ENCODE data around the gene CAMK1D. TPM values are rescaled to one million over a fixed set of nuclear protein-coding genes. Genes with fewer than 3 reads are reported as not detected.

Gene CAMK1D
- total RNA-seq, 8 experiments from 2014 or later, result 1.9 to 15.8 (median 7.4) TPM

DNA sequence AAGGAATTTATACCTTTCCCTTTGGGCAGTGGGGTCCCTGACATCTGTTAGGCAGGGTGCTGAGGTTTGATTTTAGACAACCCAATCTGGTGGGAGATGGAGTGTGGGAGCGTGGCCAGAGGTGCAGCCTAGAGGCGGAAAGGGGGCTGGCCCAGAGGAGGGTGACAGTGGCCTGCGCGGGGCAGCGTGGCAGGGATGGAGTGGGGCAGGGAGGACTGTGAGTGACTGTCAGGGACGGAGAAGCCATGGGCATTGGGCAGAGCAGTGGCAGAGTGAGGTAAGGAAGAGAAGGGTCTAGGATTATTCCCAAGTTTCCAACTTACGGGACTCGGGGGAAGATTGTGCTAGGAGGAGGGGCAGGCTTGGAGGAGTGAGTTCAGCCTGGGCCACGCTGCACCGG, 470.3 kb downstream of the CAMK1D start:
- ATAC-seq (replicated peaks in 6 of 8), result no peak
- Histone ChIP-seq H3K4me3 (no peak overlapping the region), H3K4me1 (replicated peaks in 1 of 2) (no peaks in the 10 kb centered on the region), H3K27ac (no peak overlapping the region)
- WGBS, 10 experiments, result 70 to 100% (median 100%) methylated on average over 1 to 6 of the region's 10 CpGs; no CpG with 5 or more reads in 6 of the 10 experiments
- in situ Hi-C loops (cut with MboI; ENCODE audit: low pct_unique_long_range_greater_than_20kb in 2 of 9, low sequenced_read_pairs in 9 of 9, unreplicated experiment in 9 of 9), result no loop called here

DNA sequence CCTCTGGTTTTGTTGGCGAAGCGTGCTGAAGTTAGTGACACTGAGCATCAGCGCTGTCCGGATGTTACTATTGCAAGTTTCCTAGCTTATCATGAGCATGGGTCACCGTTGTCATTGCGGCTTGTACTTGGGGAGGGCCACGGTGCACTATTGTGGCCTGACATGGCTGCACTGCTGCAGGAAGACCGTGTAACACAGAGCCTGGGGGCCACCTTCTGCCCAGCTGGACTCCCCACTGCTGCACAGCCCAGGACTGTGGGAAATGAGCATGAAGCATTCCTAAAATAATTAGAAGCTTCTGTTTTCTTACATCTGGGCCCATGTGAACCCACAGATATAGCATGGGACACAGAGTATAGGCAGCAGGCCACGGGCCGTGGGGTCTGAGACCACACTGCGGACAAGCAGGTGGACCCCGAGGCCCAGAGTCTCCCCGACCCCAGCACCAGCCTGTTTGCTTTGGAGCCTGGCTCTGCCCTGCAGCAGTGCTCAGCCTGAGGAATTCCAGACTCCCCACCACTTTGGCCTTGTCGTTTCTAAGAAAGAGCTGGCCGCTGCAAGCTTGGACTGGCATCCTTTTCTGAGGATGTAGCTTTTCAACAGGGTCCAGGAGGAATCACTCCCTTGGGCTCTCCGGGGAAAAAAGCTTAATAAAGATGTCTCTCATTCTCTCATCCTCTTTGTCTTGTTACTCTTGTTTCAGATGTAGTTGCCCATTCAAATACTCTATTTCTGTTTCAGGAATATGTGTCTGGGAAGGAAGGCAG, 473.0 kb downstream of the CAMK1D start:
- Histone ChIP-seq H3K27ac (no peak overlapping the region), H3K4me3 (no peak overlapping the region), H3K4me1 (replicated peaks in 1 of 2) (no peaks in the 10 kb centered on the region)
- 50 to 99% (median 76%) methylated on average over 1 to 9 of the region's 16 CpGs; no CpG with 5 or more reads in 2 of the 10 experiments for WGBS, 10 experiments
- in situ Hi-C loops (cut with MboI; ENCODE audit: low pct_unique_long_range_greater_than_20kb in 2 of 9, low sequenced_read_pairs in 9 of 9, unreplicated experiment in 9 of 9), result no loop called here
- no peak for ATAC-seq (replicated peaks in 6 of 8)

DNA sequence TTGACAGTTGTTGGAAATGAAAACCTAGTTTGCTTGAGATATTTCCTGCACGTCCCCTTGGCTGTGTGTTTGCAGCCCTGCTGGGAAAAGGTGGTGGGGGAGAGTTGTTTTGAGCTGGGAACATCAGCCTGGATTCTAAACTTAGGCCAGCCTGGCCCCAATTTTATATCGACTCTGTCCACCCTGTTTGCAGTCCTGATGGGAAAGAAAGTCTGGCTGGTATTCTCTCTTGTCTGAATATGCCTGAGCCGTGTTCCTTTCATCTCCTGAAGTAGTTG, 473.5 kb downstream of the CAMK1D start:
- in situ Hi-C loops (cut with MboI; ENCODE audit: low pct_unique_long_range_greater_than_20kb in 2 of 9, low sequenced_read_pairs in 9 of 9, unreplicated experiment in 9 of 9), result no loop called here
- 13 to 88% (median 56%) methylated on average over 1 to 3 of the region's 3 CpGs; no CpG with 5 or more reads in 2 of the 10 experiments for WGBS, 10 experiments
- ATAC-seq (replicated peaks in 6 of 8), result peak in 1 of 8 experiments; percentile 40
- Histone ChIP-seq H3K4me1 (replicated peaks in 1 of 2) (no peaks in the 10 kb centered on the region), H3K4me3 (no peak overlapping the region), H3K27ac (no peak overlapping the region)

DNA sequence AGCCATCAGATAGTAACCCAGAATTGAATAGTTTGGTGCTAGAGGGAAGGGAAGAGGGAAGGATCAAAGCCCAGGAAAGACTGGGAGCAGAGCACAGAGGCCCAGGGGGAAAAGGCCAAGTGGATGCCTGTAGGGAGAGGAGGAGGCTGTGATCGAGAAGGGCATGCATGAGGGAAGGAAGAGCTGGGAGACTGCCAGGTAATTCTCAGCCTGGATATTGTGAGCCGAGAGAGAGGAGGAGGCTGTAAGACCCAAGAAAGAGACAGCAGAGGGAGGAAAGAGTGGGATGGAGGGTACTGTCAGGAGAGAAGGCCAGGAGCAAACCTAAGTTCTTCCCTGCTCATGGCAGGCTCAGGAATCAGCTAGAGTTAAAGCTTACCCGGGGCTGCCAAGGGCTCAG, 474.0 kb downstream of the CAMK1D start:
- peak in 3 of 8 experiments; percentile 17 to 81 (median 75) for ATAC-seq (replicated peaks in 6 of 8)
- in situ Hi-C loops (cut with MboI; ENCODE audit: low pct_unique_long_range_greater_than_20kb in 2 of 9, low sequenced_read_pairs in 9 of 9, unreplicated experiment in 9 of 9), result no loop called here
- no peak overlapping the region for H3K4me3 ChIP-seq
- WGBS, 10 experiments, result 13 to 80% (median 66%) methylated on average over 1 to 2 of the region's 3 CpGs; no CpG with 5 or more reads in 2 of the 10 experiments
- no peaks in the 10 kb centered on the region for H3K4me1 ChIP-seq (replicated peaks in 1 of 2)
- no peak overlapping the region for H3K27ac ChIP-seq

DNA sequence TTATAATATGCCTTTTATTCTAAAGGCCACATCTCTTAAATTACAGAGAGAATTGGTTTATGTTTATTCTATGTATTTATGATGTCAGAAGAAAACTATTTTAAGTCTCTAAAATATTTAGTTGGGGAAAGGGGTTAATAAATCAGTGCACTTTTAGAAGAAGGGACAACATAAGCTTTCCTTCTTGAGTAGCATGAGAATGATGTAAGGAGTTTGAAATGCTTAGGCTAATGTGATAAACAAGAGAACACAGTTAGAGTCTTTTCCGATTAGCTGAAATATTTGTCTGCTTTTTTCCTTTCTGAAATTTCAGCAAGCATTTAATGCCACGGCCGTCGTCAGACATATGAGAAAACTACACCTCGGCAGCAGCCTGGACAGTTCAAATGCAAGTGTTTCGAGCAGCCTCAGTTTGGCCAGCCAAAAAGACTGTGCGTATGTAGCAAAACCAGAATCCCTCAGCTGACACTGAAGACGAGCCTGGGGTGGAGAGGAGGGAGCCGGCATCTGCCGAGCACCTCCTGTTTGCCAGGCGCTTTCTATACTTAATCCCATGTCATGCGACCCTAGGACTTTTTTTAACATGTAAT, 476.0 kb downstream of the CAMK1D start:
- no peak overlapping the region for H3K4me3 ChIP-seq
- in situ Hi-C loops (cut with MboI; ENCODE audit: low pct_unique_long_range_greater_than_20kb in 2 of 9, low sequenced_read_pairs in 9 of 9, unreplicated experiment in 9 of 9), result no loop called here
- ATAC-seq (replicated peaks in 6 of 8), result no peak
- no peaks in the 10 kb centered on the region for H3K4me1 ChIP-seq (replicated peaks in 1 of 2)
- no peak overlapping the region for H3K27ac ChIP-seq
- 57 to 97% (median 86%) methylated on average over 2 to 12 of the region's 12 CpGs; no CpG with 5 or more reads in 2 of the 10 experiments for WGBS, 10 experiments

DNA sequence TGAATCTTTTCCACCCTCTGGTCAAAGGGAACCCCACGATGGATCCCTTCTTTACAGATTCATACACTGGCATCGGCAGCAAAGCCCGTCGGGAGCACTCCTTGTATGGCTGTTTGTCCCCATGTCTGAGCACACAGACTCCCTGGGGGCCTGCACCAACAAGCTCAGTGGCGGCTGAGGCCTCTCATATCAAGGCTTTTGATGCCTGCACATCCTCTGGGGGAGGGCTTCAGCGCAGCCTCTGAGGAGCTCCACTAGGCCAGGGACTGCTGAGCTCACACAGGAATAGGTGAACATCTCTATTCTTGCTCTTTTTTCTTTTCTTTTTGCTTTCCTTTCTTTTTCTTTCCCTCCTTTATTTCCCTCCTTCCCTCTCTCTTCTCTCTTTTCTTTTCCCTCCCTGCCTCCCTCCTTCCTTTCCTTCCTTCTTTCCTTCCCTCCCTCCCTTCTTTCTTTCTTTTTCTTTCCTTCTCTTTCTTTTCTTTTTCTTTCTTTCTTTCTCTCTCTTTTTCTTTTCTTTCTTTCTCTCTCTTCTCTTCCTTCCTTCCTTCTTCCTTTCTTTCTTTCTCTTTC, 477.5 kb downstream of the CAMK1D start:
- ATAC-seq (replicated peaks in 6 of 8), result no peak
- WGBS, 10 experiments, result 20 to 97% (median 83%) methylated on average over 1 to 5 of the region's 6 CpGs
- in situ Hi-C loops (cut with MboI; ENCODE audit: low pct_unique_long_range_greater_than_20kb in 2 of 9, low sequenced_read_pairs in 9 of 9, unreplicated experiment in 9 of 9), result no loop called here
- Histone ChIP-seq H3K4me3 (no peak overlapping the region), H3K4me1 (replicated peaks in 1 of 2) (no peaks in the 10 kb centered on the region), H3K27ac (no peak overlapping the region)

DNA sequence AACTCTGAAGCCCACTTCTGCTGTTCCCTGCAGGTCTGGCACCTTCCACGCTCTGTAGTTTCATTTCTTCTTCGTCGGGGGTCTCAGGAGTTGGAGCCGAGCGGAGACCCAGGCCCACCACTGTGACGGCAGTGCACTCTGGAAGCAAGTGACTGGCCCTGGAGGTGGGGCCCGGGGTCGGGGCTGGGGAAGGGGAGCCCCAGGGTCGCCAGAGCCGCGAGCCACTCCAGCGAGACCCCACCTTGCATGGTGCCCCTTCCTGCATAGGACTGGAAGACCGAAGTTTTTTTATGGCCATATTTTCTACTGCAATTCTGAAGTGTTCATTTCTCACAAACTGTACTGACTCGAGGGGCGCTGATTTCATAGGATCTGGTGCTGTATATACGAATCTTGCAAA, 479.4 kb downstream of the CAMK1D start:
- no peak overlapping the region for H3K27ac ChIP-seq
- 76 to 100% (median 87%) methylated on average over 1 to 4 of the region's 16 CpGs; no CpG with 5 or more reads in 4 of the 10 experiments for WGBS, 10 experiments
- ATAC-seq (replicated peaks in 6 of 8), result no peak
- H3K4me3 ChIP-seq, result no peak overlapping the region
- in situ Hi-C loops (cut with MboI; ENCODE audit: low pct_unique_long_range_greater_than_20kb in 2 of 9, low sequenced_read_pairs in 9 of 9, unreplicated experiment in 9 of 9), result no loop called here
- H3K4me1 ChIP-seq (replicated peaks in 1 of 2), result no peaks in the 10 kb centered on the region

DNA sequence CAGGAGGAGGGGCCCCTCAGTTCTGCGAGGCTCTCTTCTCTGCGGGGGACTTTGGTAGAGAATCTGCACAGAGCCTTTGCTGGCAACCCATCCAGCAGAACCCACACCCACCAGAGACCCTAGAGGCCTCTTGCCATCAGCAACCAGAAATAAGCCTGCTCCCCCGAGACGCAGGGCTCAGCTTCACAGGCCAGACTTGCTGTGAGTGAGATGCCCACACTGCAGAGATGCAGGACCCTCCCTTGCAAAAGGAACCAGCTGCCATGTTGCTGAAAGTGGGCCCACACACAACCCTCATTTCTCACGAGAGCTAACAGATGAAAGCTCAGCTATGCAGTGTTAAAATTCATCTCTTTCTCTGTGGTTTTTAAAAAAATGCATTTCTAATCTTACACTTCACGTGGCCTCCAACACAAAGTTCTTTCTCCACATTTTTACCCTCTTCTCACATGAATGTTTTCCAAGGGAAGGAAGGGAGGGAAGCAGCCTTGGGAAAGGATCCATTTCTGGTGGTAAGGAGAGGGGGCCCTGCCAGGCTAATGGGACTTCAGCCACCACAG, 480.6 kb downstream of the CAMK1D start:
- in situ Hi-C loops (cut with MboI; ENCODE audit: low pct_unique_long_range_greater_than_20kb in 2 of 9, low sequenced_read_pairs in 9 of 9, unreplicated experiment in 9 of 9), result no loop called here
- H3K4me3 ChIP-seq, result no peak overlapping the region
- no peak overlapping the region for H3K27ac ChIP-seq
- ATAC-seq (replicated peaks in 6 of 8), result no peak
- 0 to 100% (median 80%) methylated on average over 1 to 3 of the region's 6 CpGs; no CpG with 5 or more reads in 3 of the 10 experiments for WGBS, 10 experiments
- no peaks in the 10 kb centered on the region for H3K4me1 ChIP-seq (replicated peaks in 1 of 2)

DNA sequence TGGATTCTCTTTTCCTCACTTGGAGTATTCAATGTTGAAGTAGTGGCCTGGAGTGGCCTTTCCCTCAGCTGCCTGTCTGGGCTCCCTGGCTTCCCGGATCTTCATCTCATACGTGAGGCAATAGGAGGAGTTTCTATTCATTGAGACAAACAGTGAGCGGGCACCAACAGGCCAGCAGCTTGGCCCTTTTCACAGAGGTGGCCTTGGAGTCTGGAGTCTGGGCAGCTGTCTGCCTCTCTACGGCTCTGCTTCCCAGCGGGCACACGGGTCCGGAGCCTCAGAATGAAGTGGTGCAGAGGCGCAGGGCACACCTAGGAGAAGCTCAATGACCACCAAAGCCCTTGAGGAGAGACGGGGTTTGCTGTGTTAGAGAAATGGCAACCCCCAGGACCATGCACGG, 482.7 kb downstream of the CAMK1D start:
- no peak for ATAC-seq (replicated peaks in 6 of 8)
- H3K4me1 ChIP-seq (replicated peaks in 1 of 2), result no peaks in the 10 kb centered on the region
- H3K4me3 ChIP-seq, result no peak overlapping the region
- H3K27ac ChIP-seq, result no peak overlapping the region
- in situ Hi-C loops (cut with MboI; ENCODE audit: low pct_unique_long_range_greater_than_20kb in 2 of 9, low sequenced_read_pairs in 9 of 9, unreplicated experiment in 9 of 9), result no loop called here
- 70 to 100% (median 83%) methylated on average over 1 to 5 of the region's 10 CpGs; no CpG with 5 or more reads in 4 of the 10 experiments for WGBS, 10 experiments

DNA sequence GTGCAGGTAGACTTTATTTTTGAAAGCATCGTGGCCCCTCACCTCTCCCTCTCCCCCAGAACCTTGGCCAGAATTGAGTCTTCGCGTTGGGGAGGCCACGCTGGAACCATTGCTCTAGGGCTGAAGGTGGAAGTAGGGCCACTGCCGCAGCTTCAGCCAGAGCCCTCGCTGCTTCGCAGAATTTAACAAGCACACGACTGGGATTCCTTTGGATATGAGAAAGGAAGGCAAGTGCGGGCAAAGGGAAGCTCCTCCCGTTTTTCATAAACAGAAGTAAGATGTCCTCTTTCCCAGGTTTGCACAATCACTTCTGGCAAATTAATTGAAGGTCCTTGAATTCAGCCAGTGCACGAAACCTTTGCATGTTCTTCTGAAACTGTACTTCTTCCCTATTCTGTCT, 484.1 kb downstream of the CAMK1D start:
- no peak for ATAC-seq (replicated peaks in 6 of 8)
- WGBS, 10 experiments, result 40 to 100% (median 83%) methylated on average over 1 to 7 of the region's 11 CpGs; no CpG with 5 or more reads in 2 of the 10 experiments
- Histone ChIP-seq H3K4me1 (replicated peaks in 1 of 2) (no peaks in the 10 kb centered on the region), H3K27ac (no peak overlapping the region), H3K4me3 (no peak overlapping the region)
- in situ Hi-C loops (cut with MboI; ENCODE audit: low pct_unique_long_range_greater_than_20kb in 2 of 9, low sequenced_read_pairs in 9 of 9, unreplicated experiment in 9 of 9), result no loop called here

DNA sequence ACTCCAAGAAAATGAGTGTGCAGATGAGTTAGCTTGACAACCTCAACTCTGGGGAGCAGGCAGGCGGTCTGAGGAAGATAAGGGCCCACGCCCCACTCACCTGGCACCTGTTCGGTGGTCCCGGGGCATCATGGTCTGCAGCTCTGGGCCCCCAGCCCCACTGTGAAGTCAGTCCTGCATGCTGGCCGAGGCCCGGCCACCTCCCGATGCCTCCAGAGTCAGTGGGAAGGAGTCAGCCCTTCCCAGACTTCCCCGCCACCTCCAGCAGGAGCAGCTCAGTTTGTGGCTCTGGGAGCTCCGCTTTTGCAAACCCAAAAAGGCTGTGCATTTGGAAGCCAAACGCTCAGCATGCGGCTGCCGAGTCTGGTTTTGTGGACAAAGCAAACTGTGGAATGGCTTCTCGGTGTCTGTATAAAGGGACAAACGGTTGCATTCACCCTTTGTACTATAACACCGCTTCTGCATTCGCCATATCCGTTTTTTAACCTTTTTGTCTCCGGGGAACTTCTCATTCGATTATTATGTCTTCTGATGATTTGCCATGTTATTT, 484.8 kb downstream of the CAMK1D start:
- in situ Hi-C loops (cut with MboI; ENCODE audit: low pct_unique_long_range_greater_than_20kb in 2 of 9, low sequenced_read_pairs in 9 of 9, unreplicated experiment in 9 of 9), result no loop called here
- ATAC-seq (replicated peaks in 6 of 8), result no peak
- Histone ChIP-seq H3K4me3 (no peak overlapping the region), H3K4me1 (replicated peaks in 1 of 2) (no peaks in the 10 kb centered on the region), H3K27ac (no peak overlapping the region)
- WGBS, 10 experiments, result 63 to 96% (median 71%) methylated on average over 3 to 13 of the region's 19 CpGs; no CpG with 5 or more reads in 2 of the 10 experiments

DNA sequence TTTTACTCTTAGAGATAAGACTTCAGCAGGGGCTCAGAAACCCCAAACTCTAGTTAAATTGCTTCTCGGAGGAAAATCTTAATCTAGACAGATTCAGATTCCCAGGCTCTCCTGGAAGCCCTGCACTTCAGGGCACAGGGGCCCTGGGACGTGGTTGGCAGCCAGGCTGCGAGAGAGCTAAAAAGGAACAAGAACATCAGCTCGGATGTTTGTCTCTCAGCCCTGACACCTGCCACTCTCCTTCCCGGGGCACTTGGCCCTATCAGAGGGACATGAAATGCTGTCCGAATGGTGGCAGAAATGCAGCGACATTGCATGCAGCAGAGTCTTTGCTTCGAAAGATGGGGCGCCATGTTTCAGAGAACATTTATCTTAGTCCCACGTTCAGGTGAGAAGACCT, 485.4 kb downstream of the CAMK1D start:
- no peak for ATAC-seq (replicated peaks in 6 of 8)
- H3K4me3 ChIP-seq, result no peak overlapping the region
- no peaks in the 10 kb centered on the region for H3K4me1 ChIP-seq (replicated peaks in 1 of 2)
- no peak overlapping the region for H3K27ac ChIP-seq
- in situ Hi-C loops (cut with MboI; ENCODE audit: low pct_unique_long_range_greater_than_20kb in 2 of 9, low sequenced_read_pairs in 9 of 9, unreplicated experiment in 9 of 9), result no loop called here
- WGBS, 10 experiments, result 28 to 100% (median 75%) methylated on average over 1 to 10 of the region's 10 CpGs; no CpG with 5 or more reads in 1 of the 10 experiments

DNA sequence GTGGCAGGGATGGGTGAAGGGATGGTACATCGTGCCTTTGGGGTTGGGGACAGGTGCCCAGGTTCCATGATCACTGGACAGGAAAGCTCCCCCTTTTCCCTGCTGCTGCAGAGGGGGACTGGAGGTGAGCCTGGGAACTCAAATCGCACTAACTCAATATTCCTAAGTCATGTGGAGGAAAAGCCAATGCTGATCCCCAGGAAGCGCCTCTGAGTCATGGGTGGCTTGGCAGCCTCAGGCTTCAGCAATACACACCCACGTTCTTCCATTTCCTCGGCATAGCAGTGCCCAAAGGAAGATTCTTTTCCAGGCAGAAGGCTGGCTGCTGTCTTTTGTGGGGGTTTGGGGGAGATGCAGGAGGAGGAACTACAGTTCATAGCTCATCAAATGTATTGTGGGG, 486.4 kb downstream of the CAMK1D start:
- in situ Hi-C loops (cut with MboI; ENCODE audit: low pct_unique_long_range_greater_than_20kb in 2 of 9, low sequenced_read_pairs in 9 of 9, unreplicated experiment in 9 of 9), result no loop called here
- Histone ChIP-seq H3K4me3 (no peak overlapping the region), H3K4me1 (replicated peaks in 1 of 2) (no peaks in the 10 kb centered on the region), H3K27ac (no peak overlapping the region)
- ATAC-seq (replicated peaks in 6 of 8), result peak in 1 of 8 experiments; percentile 41
- 0 to 100% (median 40%) methylated on average over 1 to 3 of the region's 5 CpGs; no CpG with 5 or more reads in 3 of the 10 experiments for WGBS, 10 experiments

Measured in motor neuron (in vitro differentiated cells).